Measurements from ENCODE around the gene GRIK4.
"Not testable (repeated sequence)": the region's sequence is repeated elsewhere in the genome, so short reads cannot be mapped to it uniquely, and the experiment has no call there.

GRIK4 gene

DNA sequence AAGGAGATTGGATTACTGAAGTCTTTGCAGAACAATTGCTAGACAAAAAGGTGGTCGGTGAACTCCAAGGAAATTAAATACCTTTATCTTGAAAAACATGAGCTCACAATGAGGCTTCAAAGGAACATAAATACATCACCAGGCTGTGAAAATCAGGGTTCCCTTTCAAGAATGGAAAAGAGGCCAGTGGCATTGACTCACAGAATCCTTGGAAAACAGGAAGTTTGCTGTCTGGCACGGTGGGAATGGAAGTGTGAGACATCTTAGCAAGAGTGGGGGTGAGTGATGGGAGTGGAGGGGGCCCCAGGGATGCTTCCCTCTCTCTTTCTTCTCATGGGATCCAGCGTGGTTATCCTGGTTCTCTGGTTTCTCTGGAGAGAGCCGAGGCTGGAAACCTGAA is 463.4 kb downstream of the GRIK4 start:
- no peak for DNase-seq

DNA sequence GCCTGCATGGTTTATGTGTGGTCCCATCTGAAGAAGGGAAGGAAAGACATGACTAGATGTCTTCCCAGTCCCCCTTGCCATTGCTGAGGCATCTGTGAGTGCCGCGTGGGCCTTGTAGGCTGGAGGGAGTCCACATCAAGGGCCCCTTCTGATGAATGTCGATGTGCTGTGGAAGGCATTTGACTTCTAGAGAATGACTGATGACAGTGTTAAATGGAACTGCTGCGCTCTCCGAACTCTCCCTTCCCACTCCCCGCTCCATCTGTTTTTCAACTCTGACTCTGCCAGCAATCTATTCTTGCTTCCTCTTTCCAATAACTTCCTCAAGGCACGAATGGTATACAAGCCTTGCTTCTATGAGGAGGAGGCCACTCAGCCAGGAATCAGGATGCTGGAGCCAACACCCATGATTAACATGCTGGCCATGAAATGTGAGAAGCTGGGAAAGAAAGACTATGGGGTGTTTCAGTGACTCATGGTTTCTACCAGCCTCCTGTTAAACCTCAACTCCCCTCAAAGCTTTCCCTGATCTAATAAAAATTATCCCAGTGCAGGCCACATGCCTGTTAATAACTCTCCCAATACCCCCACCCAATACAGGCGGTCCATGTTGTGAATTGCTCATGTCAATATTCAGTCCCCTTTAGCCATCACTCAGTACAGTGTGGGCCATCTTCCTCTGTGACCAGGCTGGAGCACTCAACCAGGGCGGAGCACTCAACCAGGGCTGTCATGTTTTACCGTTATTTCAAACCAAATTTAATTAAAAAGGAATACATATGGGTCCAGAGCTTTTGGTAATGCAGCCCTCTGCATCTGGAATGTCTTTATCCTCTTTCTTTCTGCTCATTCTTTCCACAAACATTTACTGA is 466.0 kb downstream of the GRIK4 start:
- DNase-seq, result no peak

DNA sequence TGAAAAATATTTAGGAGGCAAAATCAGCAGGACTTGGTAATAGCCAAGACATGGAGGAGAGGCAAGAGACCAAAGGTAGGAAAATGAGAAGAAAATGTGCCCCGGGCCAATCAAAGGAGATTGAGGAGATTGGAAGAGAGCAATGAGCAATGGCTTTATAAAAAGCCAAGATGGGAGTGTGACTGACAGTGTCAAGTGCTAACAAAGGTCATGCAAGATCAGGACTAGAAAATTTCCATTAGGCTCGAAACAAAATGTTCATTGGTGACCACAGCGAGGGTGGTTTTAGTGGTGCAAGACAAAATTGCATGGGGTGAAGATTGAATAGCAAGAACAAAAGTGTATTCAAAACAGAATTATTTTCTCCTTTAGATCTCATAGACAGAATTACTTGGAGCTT is 467.2 kb downstream of the GRIK4 start:
- DNase-seq, result no peak

DNA sequence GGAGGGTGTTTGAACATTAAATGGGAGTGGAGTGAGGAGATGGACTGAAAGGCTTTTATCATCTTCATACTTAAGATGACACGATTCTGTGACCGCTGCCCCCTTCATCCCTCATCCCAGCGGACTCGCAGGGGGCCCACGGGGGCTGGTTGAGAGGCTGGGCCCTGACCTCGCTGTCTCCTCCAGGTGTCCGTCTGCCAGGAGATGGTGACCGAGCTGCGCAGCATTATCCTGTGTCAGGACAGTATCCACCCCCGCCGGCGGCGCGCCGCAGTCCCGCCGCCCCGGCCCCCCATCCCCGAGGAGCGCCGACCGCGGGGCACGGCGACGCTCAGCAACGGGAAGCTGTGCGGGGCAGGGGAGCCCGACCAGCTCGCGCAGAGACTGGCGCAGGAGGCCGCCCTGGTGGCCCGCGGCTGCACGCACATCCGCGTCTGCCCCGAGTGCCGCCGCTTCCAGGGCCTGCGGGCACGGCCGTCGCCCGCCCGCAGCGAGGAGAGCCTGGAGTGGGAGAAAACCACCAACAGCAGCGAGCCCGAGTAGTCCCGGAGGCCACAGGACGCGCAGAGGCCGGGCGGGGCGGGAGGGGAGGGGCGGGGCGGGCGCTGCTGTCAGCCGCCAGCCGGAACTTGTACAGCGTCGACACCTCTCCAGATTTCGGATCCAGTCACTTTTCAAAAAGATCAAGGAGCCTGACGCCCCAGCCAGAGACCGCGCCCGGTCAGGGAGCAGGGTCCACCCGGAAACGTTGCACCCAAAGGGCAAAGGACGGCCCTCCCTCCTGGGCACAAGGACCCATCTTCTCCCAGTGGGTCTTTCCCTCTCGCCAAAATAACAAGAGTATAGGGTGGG is 474.4 kb downstream of the GRIK4 start:
- DNase-seq, result peak; percentile 59

DNA sequence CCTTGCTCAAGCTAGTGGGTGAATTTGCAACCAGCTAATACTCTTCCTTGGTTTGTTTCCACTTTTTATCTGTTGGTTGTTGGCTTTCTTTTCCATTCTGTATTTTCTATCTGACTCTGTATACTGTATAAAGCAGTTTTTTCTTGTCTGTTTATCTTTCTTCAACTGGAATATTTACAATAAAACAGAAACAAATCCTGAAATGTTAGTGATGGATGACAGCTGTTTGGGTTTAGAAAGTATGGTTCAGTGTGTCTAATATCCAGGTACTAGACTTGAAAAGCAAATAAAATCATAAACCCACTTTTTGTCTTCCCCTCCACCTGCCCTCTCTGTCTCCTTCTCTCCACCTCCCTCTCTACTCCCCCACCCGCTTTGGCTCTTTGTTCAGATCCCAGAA is 477.1 kb downstream of the GRIK4 start:
- no peak for DNase-seq

DNA sequence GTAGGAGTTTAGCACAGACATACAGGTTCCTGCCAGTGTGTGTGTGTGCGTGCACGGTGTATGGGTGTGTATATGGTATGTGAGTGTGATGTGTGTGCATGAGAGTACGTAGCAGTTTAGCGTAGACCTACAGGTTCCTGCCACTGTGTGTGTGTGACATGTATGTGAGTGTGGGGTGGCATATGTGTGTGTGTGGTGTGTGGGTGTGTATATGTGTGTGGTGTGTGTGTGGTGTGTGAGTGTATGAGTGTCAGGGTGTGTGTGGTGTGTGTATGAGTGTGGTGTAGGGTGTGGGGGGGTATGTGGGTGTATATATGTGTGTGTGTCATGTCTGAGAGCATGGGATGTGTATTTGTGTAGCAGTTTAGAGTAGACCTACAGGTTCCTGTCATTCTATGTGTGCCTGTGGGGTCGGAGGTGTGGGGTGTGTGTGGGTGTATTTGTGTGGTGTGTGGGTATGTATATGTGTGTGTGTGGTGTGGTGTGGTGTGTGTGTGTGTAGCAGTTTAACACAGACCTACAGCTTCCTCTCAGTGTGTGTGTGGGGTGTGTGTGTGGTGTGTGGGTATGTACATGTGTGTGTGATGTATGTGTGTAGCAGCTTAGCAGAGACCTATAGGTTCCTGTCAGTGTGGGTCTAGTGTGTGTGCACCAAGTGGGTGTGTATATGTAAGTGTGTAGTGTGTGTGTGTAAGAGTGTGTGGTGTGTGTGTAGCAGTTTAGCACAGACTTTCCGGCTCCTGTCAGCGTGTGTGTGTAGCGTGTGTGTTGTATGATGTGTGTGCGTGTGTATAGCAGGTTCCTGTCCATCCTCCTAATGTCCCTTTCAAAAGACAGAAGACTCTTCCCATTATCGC is 480.5 kb downstream of the GRIK4 start:
- no peak for DNase-seq

DNA sequence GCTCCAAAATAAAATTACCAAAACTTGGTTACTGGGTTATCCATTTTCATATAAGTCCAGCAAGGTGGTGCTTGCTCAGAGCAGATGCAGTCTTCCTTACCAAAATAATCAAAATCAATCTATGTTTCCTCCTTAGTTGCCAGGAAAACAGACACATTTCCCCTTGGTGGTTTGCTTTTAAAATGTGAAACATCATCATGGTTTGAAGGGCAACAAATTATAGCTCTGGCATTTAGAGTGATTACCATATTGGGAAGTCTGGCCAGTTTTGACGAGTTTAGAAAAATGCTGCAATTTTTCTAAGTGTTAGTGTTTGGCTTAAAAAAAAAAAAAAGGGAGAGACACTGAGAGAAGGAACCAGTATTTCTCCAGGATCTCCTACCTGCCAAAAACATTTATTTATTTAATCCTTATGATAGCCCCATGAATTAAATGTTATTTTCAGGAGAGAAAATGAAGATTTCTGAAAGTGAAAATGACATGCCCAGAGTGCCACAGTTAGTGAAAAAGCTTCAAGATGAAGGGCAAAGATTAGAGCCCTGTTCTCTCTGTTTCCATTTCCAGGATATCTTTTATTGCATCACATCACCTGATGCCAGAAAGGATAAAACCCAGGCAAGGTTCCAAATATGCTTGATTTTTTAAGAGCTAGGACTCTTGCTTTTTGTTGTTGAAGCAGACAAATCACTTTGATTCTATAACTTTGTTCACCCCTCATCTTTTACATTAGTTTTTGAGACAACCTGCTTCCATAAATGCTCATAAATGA is 482.7 kb downstream of the GRIK4 start:
- DNase-seq, result no peak

DNA sequence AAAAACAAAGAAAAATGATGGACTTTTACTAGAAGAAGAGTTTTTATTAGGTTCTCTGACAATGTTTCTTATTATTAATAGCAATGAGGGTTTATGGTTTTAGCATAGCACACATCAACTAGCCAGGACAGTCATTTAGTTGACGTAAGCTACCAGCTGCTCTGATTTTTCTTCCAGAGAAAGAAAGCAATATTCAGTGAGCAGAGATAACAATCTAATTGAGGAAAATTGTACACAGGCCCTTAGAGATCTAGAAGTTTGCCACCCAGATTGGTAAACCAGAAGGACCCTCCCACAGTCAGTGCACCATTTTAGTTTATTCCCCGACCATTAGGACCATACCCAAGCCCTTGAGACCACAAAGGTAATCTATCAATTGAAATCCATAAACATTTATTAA is 483.6 kb downstream of the GRIK4 start:
- DNase-seq, result no peak

DNA sequence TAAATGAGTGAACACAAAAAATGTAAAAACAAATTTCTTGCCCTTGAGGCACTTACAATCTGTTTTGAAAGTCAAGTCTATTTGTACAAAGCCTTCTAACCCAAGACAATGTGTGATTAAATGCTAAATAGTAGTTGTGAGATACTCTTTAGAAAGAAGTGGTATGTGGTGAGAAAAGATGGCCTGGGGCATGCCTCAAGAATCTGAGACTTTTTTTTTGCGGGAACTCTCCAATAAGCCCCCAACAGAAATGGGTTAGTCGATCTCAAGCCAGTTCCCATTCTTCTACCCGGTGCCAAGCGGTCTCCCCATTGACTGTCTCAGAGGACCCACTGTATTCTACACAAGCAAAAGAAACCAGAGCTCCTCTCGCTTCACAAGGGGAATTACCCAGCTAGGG is 485.4 kb downstream of the GRIK4 start:
- no peak for DNase-seq

DNA sequence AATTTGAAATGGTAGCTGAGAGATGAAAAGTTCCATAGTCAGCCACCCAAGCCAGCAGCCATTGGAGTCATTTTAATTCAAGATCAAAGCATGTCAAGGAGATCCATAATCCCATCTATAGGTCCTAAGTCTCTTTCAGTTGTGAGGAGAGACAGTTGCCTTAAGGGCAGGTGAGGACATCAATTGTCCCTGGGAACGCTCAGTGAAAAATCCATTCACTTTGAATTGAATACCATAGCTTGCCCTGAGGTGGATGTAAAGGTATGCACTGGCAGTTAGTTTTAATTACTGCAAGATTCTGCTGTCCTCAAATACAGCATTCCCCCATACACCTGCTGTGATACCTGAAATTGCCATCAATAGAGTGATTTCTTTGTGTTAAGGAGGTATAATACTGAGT is 487.0 kb downstream of the GRIK4 start:
- no peak for DNase-seq

DNA sequence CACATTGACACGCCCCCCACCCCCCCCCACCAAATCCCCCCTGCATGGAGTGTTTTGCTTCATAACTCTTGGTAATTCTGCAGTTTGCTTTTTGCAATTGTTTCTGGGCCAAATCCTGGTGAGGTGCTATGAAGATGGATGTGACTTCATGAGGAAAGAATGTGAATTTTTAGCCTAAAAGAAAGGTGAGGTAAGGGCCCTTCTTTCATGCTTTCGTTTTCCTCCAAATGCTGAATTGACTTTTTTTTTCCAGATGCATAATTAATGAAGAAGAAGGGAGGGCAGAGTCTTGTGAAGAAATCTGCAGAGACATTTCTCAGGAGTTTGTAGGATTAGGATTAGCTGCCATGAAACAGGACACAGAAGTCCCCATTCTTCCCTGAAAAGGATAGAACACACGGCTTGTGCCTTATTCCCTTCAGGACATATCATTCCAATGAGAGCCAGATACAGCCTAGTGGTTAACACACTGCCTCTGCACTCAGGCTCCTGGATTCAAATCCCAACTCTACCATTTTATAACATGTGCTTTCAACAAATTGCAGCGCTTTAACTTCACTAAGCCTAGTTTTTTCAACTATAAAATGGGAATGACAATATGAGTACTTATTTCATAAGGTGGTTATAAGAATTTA is 492.8 kb downstream of the GRIK4 start:
- no peak for DNase-seq

DNA sequence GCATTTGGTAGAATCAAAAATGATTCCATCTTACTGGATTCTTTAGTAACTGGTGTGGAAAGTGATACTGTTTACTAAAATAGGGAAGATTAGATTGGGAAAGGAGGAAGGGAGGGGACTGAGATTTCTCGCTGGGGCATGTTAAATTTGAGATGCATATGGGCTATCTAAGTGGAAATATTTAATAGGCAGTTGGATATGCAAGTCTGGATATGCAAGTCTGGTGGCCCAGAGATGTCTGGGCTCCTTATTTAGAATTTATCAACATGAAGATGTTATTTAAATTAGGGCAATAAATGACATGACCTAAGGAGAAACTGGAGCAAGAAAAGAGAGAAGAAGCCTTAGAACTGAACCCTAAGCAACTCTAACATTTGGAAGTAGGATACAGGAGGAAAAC is 495.4 kb downstream of the GRIK4 start:
- DNase-seq, result no peak

DNA sequence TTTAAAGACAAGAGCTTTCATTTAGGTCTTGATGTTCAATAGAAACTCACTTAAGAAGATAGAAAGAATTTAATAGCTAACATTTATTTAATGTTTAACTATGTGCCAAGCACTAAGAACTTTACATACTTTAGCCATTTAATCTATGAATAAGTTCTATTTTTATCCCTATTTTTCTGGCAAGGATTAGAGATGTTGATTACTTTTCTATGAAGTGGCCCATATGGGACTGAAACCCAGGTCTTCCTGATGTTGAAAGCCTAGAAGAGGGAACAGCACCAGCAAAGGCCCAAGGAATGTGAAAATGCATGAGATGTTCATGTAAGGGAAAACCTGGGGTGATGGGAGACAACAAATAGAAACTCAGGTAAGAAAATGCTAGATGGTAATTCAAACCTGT is 497.0 kb downstream of the GRIK4 start:
- no peak for DNase-seq

DNA sequence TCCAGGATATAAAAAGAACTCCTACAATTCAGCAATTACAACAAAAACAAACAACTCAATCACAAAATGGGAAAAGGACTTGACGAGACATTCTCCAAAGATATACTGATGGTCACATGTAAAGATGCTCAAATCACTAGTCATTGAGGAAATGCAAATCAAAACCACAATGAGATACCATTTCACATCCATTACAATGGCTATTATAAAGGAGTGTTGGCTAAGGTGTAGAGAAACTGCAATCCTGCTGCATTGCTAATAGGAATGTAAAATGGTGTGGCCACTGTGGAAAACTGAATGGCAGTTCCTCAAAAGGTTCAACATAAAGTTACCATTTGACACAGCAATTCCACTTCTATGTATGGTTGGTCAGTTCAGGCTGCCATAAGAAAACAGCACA is 500.5 kb downstream of the GRIK4 start:
- DNase-seq, result no peak

DNA sequence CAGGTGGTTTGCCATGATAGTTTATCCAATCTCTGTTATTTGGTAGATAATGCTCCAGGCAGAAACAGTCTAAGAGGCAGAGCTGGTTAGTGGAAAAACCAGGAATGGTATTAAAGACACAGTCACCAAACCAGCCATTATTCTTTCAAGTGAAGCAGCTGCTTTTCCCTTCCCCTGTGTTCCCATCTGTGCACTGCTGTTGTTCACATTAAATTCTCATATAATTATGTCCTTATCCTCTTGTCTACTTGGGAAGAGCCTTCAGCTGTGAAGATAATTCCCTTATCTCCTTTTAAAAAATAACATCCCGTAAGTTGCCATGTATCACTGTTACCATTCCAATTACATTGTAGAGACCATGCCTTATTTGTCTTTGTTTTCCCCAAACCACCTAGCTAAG is 507.2 kb downstream of the GRIK4 start:
- no peak for DNase-seq

DNA sequence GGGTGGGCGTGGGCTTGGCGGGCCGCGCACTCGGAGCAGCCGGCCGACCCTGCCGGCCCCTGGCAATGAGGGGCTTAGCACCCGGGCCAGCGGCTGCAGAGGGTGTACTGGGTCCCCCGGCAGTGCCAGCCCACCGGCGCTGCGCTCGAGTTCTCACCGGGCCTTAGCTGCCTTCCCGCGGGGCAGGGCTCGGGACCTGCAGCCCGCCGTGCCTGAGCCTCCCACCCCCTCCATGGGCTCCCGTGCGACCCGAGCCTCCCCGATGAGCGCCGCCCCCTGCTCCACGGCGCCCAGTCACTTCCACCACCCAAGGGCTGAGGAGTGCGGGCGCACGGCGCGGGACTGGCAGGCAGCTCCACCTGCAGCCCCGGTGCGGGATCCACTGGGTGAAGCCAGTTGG is 510.2 kb downstream of the GRIK4 start:
- not testable (repeated sequence) for DNase-seq

DNA sequence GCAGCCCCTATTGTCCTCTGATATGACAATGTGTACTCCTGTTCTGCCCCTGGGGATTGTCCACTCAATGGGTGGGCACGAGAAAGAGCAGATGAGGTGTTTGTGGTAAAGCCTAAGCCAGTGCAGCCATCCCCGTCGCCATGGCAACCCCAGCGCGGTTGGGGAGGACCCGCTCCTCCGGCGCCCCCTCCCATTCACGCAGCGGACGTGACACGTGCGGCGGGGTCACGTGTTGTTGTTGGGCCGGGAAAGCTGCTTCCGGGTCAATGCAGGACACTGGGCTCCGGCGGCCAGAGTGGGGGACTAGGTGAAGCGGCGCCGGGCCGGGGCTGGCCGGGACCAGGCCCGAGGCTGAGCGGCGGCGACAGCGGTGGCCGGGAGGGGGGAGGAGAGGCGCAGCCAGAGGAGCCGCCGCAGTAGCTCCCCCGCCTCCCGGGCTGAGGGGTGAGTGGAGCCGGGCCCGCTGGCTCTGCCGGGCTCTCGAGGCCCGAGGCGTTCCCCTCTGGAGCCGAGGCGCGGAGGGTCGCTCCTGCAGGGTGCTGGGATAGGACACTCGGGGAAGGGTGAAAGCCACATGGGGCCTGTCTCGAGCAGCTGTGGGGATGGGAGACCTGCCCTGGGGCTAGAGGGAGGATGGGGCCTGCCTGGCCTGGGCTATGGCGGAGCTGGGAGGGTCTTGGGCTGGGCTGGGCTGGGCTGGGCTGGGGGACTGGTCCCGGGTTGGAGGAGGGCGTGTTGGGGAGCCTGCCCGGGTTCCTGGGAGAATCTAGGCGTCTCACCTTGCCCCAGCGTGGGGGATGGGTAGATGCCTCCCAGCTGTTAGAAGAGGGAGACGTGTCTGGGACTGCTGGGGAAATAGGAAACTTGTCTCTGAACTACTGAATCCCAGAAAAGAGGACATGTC is 512.6 kb downstream of the GRIK4 start, which contains the start of gene TBCEL:
Gene TBCEL, plus strand, starts transcription at position 255 of the 904 bp plus-strand sequence. CDS start 21,589 bp downstream, outside the sequence.
- peak; percentile 90 for DNase-seq

DNA sequence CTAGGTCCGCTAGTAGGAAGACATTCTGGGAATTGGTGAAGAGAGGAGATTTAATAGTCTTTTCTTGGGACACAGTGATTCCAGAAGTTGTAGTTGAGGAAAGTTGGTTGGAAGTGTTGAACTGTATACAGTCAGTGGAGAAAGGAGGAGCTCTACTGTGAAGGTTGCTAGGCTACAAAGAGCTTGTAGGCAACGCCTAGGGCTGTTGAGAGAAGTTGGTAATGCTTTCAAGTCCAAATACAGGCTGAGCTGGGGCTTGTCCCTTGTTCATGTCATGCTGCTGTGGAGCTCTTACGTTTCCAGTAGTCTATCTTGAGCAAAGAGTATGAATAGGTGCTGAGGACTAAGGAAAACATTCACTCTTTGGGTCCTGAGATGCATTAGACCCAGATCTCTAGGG is 513.4 kb downstream of the GRIK4 start:
- DNase-seq, result no peak

DNA sequence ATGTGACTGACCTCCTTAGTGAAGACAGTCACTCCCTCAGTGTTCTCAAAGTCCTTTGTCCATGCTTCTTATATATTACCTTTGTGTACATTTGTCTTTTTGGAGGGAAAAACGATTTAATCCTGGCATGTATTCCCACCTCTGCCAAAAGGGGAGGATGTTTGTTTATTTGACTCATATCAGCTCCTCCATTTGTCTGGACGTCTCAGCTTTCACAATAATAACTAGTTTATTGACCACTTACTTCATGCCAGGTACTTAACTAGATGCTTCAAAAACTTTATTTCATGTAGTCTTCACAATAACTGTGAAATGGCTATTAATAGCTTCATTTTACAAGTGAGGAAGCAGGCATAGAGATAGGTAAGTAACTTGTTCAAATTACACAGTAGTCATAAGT is 517.6 kb downstream of the GRIK4 start:
- no peak for DNase-seq

DNA sequence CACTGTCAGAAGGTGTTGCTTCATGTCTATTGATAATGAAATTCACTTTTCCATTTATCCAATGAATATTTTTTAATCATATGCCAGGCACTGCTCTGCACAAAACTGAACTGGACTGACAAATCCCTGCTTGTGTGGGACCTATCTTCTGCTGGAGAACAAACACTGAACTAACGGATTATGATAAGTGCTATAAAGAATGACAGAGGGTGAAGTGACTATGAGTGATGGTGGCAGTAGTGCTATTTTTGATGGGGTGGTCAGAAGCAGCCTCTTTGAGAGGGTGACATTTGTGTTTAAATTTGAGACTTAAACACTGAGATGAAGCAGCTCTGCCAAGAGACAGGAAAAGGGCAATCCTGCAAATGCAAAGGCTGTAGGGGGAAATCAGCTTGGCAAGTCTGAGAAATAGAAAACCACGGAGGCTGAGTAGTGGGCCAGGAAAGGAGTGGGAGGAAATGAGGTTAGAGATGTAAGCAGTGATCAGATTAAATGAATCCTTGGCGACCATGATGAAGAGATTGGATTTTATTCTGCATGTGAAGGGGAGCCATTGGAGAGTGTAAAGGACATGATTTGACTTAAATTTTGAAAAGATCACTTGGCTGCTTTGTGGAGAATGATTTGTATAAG is 518.4 kb downstream of the GRIK4 start:
- DNase-seq, result no peak
